ENCODE measurements around the gene SERPINB1. TPM values are rescaled to one million over a fixed set of nuclear protein-coding genes. Genes with fewer than 3 reads are reported as not detected.
"Not testable (repeated sequence)": the region's sequence is repeated elsewhere in the genome, so short reads cannot be mapped to it uniquely, and the experiment has no call there.

SERPINB1 gene
- total RNA-seq, 4 donors from 2014 or later = 12.6 to 41.1 (median 17.6) TPM

- H3K4me3 ChIP-seq (ENCODE audit: low read depth, poor library complexity, severe bottlenecking) = no peak overlapping the region
- no peak for TF ChIP-seq CTCF (IDR thresholded peaks at IDR 0.05)
- no peak for TF ChIP-seq POLR2A (IDR thresholded peaks at IDR 0.05)
- intact Hi-C loops (cut with DNase I; ENCODE audit: low total_unique reads) = no loop called here
- no peak for DNase-seq (ENCODE audit: low spot score in 2 of 2)
- WGBS, 2 donors = 83 to 86% methylated on average over 3 of the region's 3 CpGs
Measured at GRCh38 chr6:2806644-2807043, 35.0 kb downstream of the SERPINB1 start.

GRCh38 chr6:2805031-2805430 is 36.6 kb downstream of the SERPINB1 start:
- H3K4me3 ChIP-seq (ENCODE audit: low read depth, poor library complexity, severe bottlenecking) = no peak overlapping the region
- 95 to 96% methylated on average over 14 of the region's 14 CpGs for WGBS, 2 donors
- intact Hi-C loops (cut with DNase I; ENCODE audit: low total_unique reads) = no loop called here
- TF ChIP-seq CTCF (IDR thresholded peaks at IDR 0.05) = no peak
- no peak for TF ChIP-seq POLR2A (IDR thresholded peaks at IDR 0.05)
- DNase-seq (ENCODE audit: low spot score in 2 of 2) = no peak

- TF ChIP-seq POLR2A (IDR thresholded peaks at IDR 0.05) (no peak), CTCF (IDR thresholded peaks at IDR 0.05) (no peak)
- no peak overlapping the region for H3K4me3 ChIP-seq (ENCODE audit: low read depth, poor library complexity, severe bottlenecking)
- WGBS, 2 donors = 84 to 85% methylated on average over 6 of the region's 6 CpGs
- no peak for DNase-seq (ENCODE audit: low spot score in 2 of 2)
- intact Hi-C loops (cut with DNase I; ENCODE audit: low total_unique reads) = no loop called here
Measured at GRCh38 chr6:2804516-2804915, 37.1 kb downstream of the SERPINB1 start.

- intact Hi-C loops (cut with DNase I; ENCODE audit: low total_unique reads) = no loop called here
- TF ChIP-seq CTCF (IDR thresholded peaks at IDR 0.05) = no peak
- TF ChIP-seq POLR2A (IDR thresholded peaks at IDR 0.05) = no peak
- DNase-seq (ENCODE audit: low spot score in 2 of 2) = no peak
- no peak overlapping the region for H3K4me3 ChIP-seq (ENCODE audit: low read depth, poor library complexity, severe bottlenecking)
- 89 to 90% methylated on average over 7 of the region's 7 CpGs for WGBS, 2 donors
Measured at GRCh38 chr6:2803731-2804429, 37.8 kb downstream of the SERPINB1 start.

GRCh38 chr6:2802521-2803060 is 39.1 kb downstream of the SERPINB1 start:
- TF ChIP-seq POLR2A (IDR thresholded peaks at IDR 0.05) (no peak), CTCF (IDR thresholded peaks at IDR 0.05) (no peak)
- 90 to 92% methylated on average over 8 of the region's 8 CpGs for WGBS, 2 donors
- no peak for DNase-seq (ENCODE audit: low spot score in 2 of 2)
- intact Hi-C loops (cut with DNase I; ENCODE audit: low total_unique reads) = no loop called here
- no peak overlapping the region for H3K4me3 ChIP-seq (ENCODE audit: low read depth, poor library complexity, severe bottlenecking)

GRCh38 chr6:2801687-2802086 is 40.0 kb downstream of the SERPINB1 start:
- intact Hi-C loops (cut with DNase I; ENCODE audit: low total_unique reads); H3K4me3 ChIP-seq (ENCODE audit: low read depth, poor library complexity, severe bottlenecking); DNase-seq (ENCODE audit: low spot score in 2 of 2): not testable (repeated sequence)
- 100% methylated on average over 2 to 3 of the region's 4 CpGs for WGBS, 2 donors
